ENCODE data around the gene THRSP. TPM values are rescaled to one million over a fixed set of nuclear protein-coding genes. Genes with fewer than 3 reads are reported as not detected.

The THRSP gene
- total and polyA plus RNA-seq, 2 donors (not counting 1 experiment from before 2014, with no cell fraction given) = not detected

DNA sequence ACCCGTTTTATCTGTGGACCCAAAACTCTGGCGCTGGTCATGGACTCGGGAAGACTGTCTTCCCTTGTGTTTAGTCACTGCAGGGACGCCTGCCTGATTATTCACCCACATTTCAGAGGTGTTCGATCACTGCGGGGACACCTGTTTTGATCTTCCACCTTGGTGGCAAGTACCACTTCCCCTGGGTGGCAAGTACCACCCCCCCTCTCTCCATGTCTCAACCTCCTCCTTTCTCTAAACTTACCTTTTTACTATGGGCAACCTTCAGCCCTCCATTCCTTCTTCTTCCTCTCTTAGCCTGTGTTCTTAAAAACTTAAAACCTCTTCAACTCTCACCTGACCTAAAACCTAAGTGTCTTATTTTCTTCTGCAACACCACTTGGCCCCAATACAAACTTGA is 17.9 kb downstream of the THRSP start:
- POLR2A ChIA-PET = no interaction called here

DNA sequence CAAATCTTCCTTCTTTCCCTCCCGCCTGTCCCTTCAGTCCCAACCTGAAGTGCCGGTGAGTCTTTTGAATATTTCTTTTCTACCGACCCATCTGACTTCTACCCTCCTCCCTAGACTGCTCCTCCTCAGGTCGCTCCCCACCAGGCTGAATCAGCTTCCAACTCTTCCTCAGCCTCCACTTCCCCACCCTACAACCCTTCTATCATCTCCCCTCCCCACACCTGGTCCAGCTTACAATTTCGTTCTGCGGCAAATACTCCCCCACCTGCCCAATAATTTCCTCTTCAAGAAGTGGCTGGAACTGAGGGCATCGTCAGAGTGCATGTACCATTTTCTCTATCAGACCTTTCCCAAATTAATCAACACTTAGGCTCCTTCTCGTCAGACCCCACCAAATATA is 18.5 kb downstream of the THRSP start:
- TF ChIP-seq EZH2 (IDR thresholded peaks at IDR 0.05; ENCODE audit: borderline replicate concordance, insufficient read depth, low read depth, low read length, poor library complexity, severe bottlenecking) = no peak
- TF ChIP-seq, protein P1, sequence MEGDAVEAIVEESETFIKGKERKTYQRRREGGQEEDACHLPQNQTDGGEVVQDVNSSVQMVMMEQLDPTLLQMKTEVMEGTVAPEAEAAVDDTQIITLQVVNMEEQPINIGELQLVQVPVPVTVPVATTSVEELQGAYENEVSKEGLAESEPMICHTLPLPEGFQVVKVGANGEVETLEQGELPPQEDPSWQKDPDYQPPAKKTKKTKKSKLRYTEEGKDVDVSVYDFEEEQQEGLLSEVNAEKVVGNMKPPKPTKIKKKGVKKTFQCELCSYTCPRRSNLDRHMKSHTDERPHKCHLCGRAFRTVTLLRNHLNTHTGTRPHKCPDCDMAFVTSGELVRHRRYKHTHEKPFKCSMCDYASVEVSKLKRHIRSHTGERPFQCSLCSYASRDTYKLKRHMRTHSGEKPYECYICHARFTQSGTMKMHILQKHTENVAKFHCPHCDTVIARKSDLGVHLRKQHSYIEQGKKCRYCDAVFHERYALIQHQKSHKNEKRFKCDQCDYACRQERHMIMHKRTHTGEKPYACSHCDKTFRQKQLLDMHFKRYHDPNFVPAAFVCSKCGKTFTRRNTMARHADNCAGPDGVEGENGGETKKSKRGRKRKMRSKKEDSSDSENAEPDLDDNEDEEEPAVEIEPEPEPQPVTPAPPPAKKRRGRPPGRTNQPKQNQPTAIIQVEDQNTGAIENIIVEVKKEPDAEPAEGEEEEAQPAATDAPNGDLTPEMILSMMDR (IDR thresholded peaks at IDR 0.05) = no peak
- Histone ChIP-seq H3K9me3 (ENCODE audit: control extremely low read depth in 1 of 3, control insufficient read depth in 2 of 3, insufficient read depth in 1 of 3, low read length in 2 of 3) (no peaks in the 10 kb centered on the region), H3K4me2 (replicated peaks; ENCODE audit: low read depth, low read length, poor library complexity, severe bottlenecking) (no peak overlapping the region), H3K4me3 (ENCODE audit: control extremely low read depth in 1 of 5, extremely low read depth in 1 of 5, insufficient read depth in 1 of 5, low read depth in 2 of 5, low read length in 4 of 5) (no peak overlapping the region), H3K9ac (ENCODE audit: low read length) (no peak overlapping the region), H3K27me3 (replicated peaks in 1 of 4; ENCODE audit: control extremely low read depth in 1 of 4, control insufficient read depth in 3 of 4, insufficient read depth in 4 of 4, low read length in 3 of 4) (no peaks in the 10 kb centered on the region), H3K4me1 (ENCODE audit: control insufficient read depth in 2 of 2, insufficient read depth in 2 of 2, low read length in 2 of 2) (peaks cover 11 to 26% of the 10 kb centered on the region in 2 donors), H2AFZ (ENCODE audit: insufficient read depth, low read depth, low read length, poor library complexity, severe bottlenecking) (peak overlapping the region; percentile 96), H4K20me1 (ENCODE audit: control insufficient read depth, insufficient read depth, low read length, poor library complexity, severe bottlenecking) (peaks cover 12% of the 10 kb centered on the region), H3K36me3 (replicated peaks in 1 of 2; ENCODE audit: control extremely low read depth in 1 of 2, control insufficient read depth in 1 of 2, extremely low read depth in 1 of 2, insufficient read depth in 2 of 2, low read length in 1 of 2) (no peaks in the 10 kb centered on the region), H3K27ac (ENCODE audit: low read length in 2 of 2) (no peak overlapping the region), H3K79me2 (ENCODE audit: control insufficient read depth, insufficient read depth, low read length) (peaks cover 25% of the 10 kb centered on the region)
- ATAC-seq (ENCODE audit: low read depth) = no peak
- Mint-ChIP-seq H3K27ac (no peak overlapping the region), H3K9me3 (ENCODE audit: insufficient read depth) (no peaks in the 10 kb centered on the region), H3K27me3 (no peaks in the 10 kb centered on the region), H3K4me1 (peaks cover 34% of the 10 kb centered on the region), H3K4me3 (peak overlapping the region; percentile 40)
- ChIA-PET POLR2A (no interaction called here), CTCF (no interaction called here)
- DNase-seq = no peak
- WGBS (ENCODE audit: insufficient coverage) = 95% methylated on average over 7 of the region's 8 CpGs
- intact Hi-C loops (cut with micrococcal nuclease) = no loop called here

More for the DNA sequence above, 17.9 kb downstream of the THRSP start:
- Histone ChIP-seq H3K27me3 (replicated peaks in 1 of 4; ENCODE audit: control extremely low read depth in 1 of 4, control insufficient read depth in 3 of 4, insufficient read depth in 4 of 4, low read length in 3 of 4) (no peaks in the 10 kb centered on the region), H3K4me1 (ENCODE audit: control insufficient read depth in 2 of 2, insufficient read depth in 2 of 2, low read length in 2 of 2) (peaks cover 16 to 32% of the 10 kb centered on the region in 2 donors), H3K9ac (ENCODE audit: low read length) (no peak overlapping the region), H3K36me3 (replicated peaks in 1 of 2; ENCODE audit: control extremely low read depth in 1 of 2, control insufficient read depth in 1 of 2, extremely low read depth in 1 of 2, insufficient read depth in 2 of 2, low read length in 1 of 2) (peaks cover 0 to 2% of the 10 kb centered on the region in 2 experiments), H2AFZ (ENCODE audit: insufficient read depth, low read depth, low read length, poor library complexity, severe bottlenecking) (peak overlapping the region; percentile 96), H3K4me3 (ENCODE audit: control extremely low read depth in 1 of 5, extremely low read depth in 1 of 5, insufficient read depth in 1 of 5, low read depth in 2 of 5, low read length in 4 of 5) (no peak overlapping the region), H3K79me2 (ENCODE audit: control insufficient read depth, insufficient read depth, low read length) (peaks cover 30% of the 10 kb centered on the region), H4K20me1 (ENCODE audit: control insufficient read depth, insufficient read depth, low read length, poor library complexity, severe bottlenecking) (peaks cover 15% of the 10 kb centered on the region), H3K27ac (ENCODE audit: low read length in 2 of 2) (no peak overlapping the region), H3K4me2 (replicated peaks; ENCODE audit: low read depth, low read length, poor library complexity, severe bottlenecking) (no peak overlapping the region), H3K9me3 (ENCODE audit: control extremely low read depth in 1 of 3, control insufficient read depth in 2 of 3, insufficient read depth in 1 of 3, low read length in 2 of 3) (no peaks in the 10 kb centered on the region)
- CTCF ChIA-PET = no interaction called here
- Mint-ChIP-seq H3K4me3 (peak overlapping the region; percentile 64), H3K27ac (peak overlapping the region; percentile 59), H3K27me3 (no peaks in the 10 kb centered on the region), H3K4me1 (peaks cover 37% of the 10 kb centered on the region), H3K9me3 (ENCODE audit: insufficient read depth) (no peaks in the 10 kb centered on the region)
- no peak for TF ChIP-seq EZH2 (IDR thresholded peaks at IDR 0.05; ENCODE audit: borderline replicate concordance, insufficient read depth, low read depth, low read length, poor library complexity, severe bottlenecking)
- TF ChIP-seq, protein P1 (IDR thresholded peaks at IDR 0.05) = no peak
- DNase-seq = no peak
- no peak for ATAC-seq (ENCODE audit: low read depth)
- intact Hi-C loops (cut with micrococcal nuclease) = no loop called here
- 94% methylated on average over 6 of the region's 6 CpGs for WGBS (ENCODE audit: insufficient coverage)
